PC-9 (cell line): ENCODE results near the gene LEUTX. TPM values are rescaled to one million over a fixed set of nuclear protein-coding genes. Genes with fewer than 3 reads are reported as not detected.

Source experiments
- Bru-seq: library from RNA; stranded (reverse); fragments of 400-500 nt; gene quantifications from one replicate; lab custom pipeline; 2021; lab: Mats Ljungman, UMichigan
- BruChase-seq, 2 experiments: library from RNA; stranded (reverse); fragments of 400-500 nt; gene quantifications; one replicate each; lab custom pipeline; 2021; lab: Mats Ljungman, UMichigan
- BruUV-seq: library from RNA; stranded (reverse); fragments of 400-500 nt; replicated peaks from 2 replicates; lab custom pipeline; 2021; lab: Mats Ljungman, UMichigan
- CTCF ChIA-PET: fragments of 300-600 bp; sonication (Branson Sonifier 250); formaldehyde crosslinking; loops from one replicate; lab custom pipeline; 2022; ENCODE audit warnings: antibody characterized with exemption; lab: Charles Lee
- POLR2A ChIA-PET: fragments of 300-600 bp; sonication (Branson Sonifier 250); formaldehyde crosslinking; loops from one replicate; lab custom pipeline; 2022; ENCODE audit warnings: antibody characterized with exemption; ENCODE audit not compliant: unreplicated experiment; lab: Charles Lee
- DNase-seq, 2 experiments: peaks; one replicate each; pipeline versions ENCODE4 v3.0.0 to v3.0.0-alpha.2; 2015 to 2022; ENCODE audit warnings: mixed read lengths in 1 of 2
- H2AFZ ChIP-seq: fragments of 200-600 bp; sonication (generic); 2 replicates; pipeline ENCODE4 v1.8.1; 2017; ENCODE audit warnings: antibody characterized with exemption
- H3F3A ChIP-seq: fragments of 200-600 bp; sonication (generic); 2 replicates; pipeline ENCODE4 v1.8.1; 2017; ENCODE audit warnings: antibody characterized with exemption, mild to moderate bottlenecking, low read depth; ENCODE audit not compliant: insufficient read depth
- H3K27ac ChIP-seq: fragments of 200-600 bp; sonication (generic); 2 replicates; pipeline ENCODE4 v1.6.1; 2016; ENCODE audit warnings: mixed run types
- H3K27me3 ChIP-seq: fragments of 200-600 bp; sonication (generic); 2 replicates; pipeline ENCODE4 v1.6.1; 2016; ENCODE audit warnings: low read depth, mixed run types; ENCODE audit not compliant: insufficient read depth
- H3K36me3 ChIP-seq: fragments of 200-600 bp; sonication (generic); 2 replicates; pipeline ENCODE4 v1.6.1; 2016; ENCODE audit warnings: low read depth, mixed run types
- H3K4me1 ChIP-seq: fragments of 200-600 bp; sonication (generic); replicated peaks from 2 replicates; pipeline ENCODE4 v1.6.1; 2016; ENCODE audit warnings: mixed run types; ENCODE audit not compliant: insufficient read depth
- H3K4me2 ChIP-seq: fragments of 200-600 bp; sonication (generic); 2 replicates; pipeline ENCODE4 v1.6.1; 2017; ENCODE audit warnings: mixed run types
- H3K4me3 ChIP-seq: fragments of 200-600 bp; sonication (generic); 2 replicates; pipeline ENCODE4 v1.6.1; 2016; ENCODE audit warnings: mixed run types
- H3K79me2 ChIP-seq: fragments of 200-600 bp; sonication (generic); 2 replicates; pipeline ENCODE4 v1.6.1; 2017; ENCODE audit warnings: low read depth, mixed run types
- H3K9me2 ChIP-seq: fragments of 200-600 bp; sonication (generic); 2 replicates; pipeline ENCODE4 v1.8.1; 2017; ENCODE audit warnings: mild to moderate bottlenecking; ENCODE audit not compliant: insufficient read depth
- H3K9me3 ChIP-seq: fragments of 200-600 bp; sonication (generic); 2 replicates; pipeline ENCODE4 v1.8.1; 2016; ENCODE audit warnings: low read depth; ENCODE audit not compliant: insufficient read depth
- H4K20me1 ChIP-seq: fragments of 200-600 bp; sonication (generic); 2 replicates; pipeline ENCODE4 v1.8.1; 2017; ENCODE audit not compliant: insufficient read depth
- CTCF ChIP-seq: fragments of 200-600 bp; sonication (generic); conservative IDR thresholded peaks from 2 replicates; pipeline ENCODE4 v1.6.1; 2017; ENCODE audit warnings: mixed run types, antibody characterized with exemption, mild to moderate bottlenecking, moderate library complexity
- EZH2 ChIP-seq: fragments of 200-600 bp; sonication (generic); IDR thresholded peaks from 2 replicates; pipeline ENCODE4 v1.8.0; 2017; ENCODE audit warnings: antibody characterized with exemption, low read depth
- intact Hi-C: fragments of 100-400 bp; cut with micrococcal nuclease; formaldehyde crosslinking; loops from one replicate; pipeline ENCODE4 v1.10.0; 2022; ENCODE audit not compliant: unreplicated experiment
- long read RNA-seq: library from polyadenylated mRNA; stranded (forward); transcript quantifications from one replicate; pipeline ENCODE4 v2.0.0, GENCODE V29; 2022
- total RNA-seq: library from RNA; stranded (reverse); gene quantifications from 2 replicates; pipeline ENCODE4 v1.2.3, GENCODE V29; 2021

Gene LEUTX
- not detected in 2 replicates for total RNA-seq
- Bru-seq, nascent RNA, result not detected
- not detected for BruChase-seq, experiment 1, labeled RNA remaining after a 2-hour chase
- not detected for BruChase-seq, experiment 2, labeled RNA remaining after a 6-hour chase
- long read RNA-seq, result 0 reads

GRCh38 chr19:39778763-39779162 is at the start of gene LEUTX:
TSS of gene LEUTX (plus strand) at chr19:39778854. CDS start at chr19:39778921, 67 bp downstream.
- intact Hi-C loops, result no loop called here
- DNase-seq, result no peak
- Histone ChIP-seq H3F3A (no peaks in the 10 kb centered on the region), H3K4me1 (no peaks in the 10 kb centered on the region), H3K4me2 (no peak within 1 kb of the TSS), H3K9me2 (no peaks in the 10 kb centered on the region), H3K27me3 (peaks cover 79% of the 10 kb centered on the region), H2AFZ (no peak within 1 kb of the TSS), H4K20me1 (no peaks in the 10 kb centered on the region), H3K9me3 (no peaks in the 10 kb centered on the region), H3K79me2 (no peaks in the 10 kb centered on the region), H3K27ac (no peak within 1 kb of the TSS), H3K4me3 (no peak within 1 kb of the TSS), H3K36me3 (no peaks in the 10 kb centered on the region)
- ChIA-PET CTCF (no interaction called here), POLR2A (no interaction called here)
- TF ChIP-seq EZH2, result no peak
- TF ChIP-seq CTCF, result no peak
- BruUV-seq, result no TSS peak

- DNase-seq, result no peak
- ChIA-PET CTCF (no interaction called here), POLR2A (no interaction called here)
- Histone ChIP-seq H3K79me2 (no peaks in the 10 kb centered on the region), H3K9me2 (no peaks in the 10 kb centered on the region), H3K4me3 (no peak overlapping the region), H3K9me3 (no peaks in the 10 kb centered on the region), H4K20me1 (no peaks in the 10 kb centered on the region), H3K4me2 (no peak overlapping the region), H3F3A (no peaks in the 10 kb centered on the region), H3K27ac (no peak overlapping the region), H3K36me3 (no peaks in the 10 kb centered on the region), H3K4me1 (no peaks in the 10 kb centered on the region), H3K27me3 (peaks cover 60% of the 10 kb centered on the region), H2AFZ (no peak overlapping the region)
- BruUV-seq, result no TSS peak
- TF ChIP-seq CTCF, result no peak
- TF ChIP-seq EZH2, result no peak
- intact Hi-C loops, result no loop called here
Observed at GRCh38 chr19:39729594-39729993, 49.1 kb upstream of the LEUTX start.

GRCh38 chr19:39731685-39732084 is 47.0 kb upstream of the LEUTX start:
- Histone ChIP-seq H3K9me3 (no peaks in the 10 kb centered on the region), H3K4me1 (no peaks in the 10 kb centered on the region), H3K4me3 (no peak overlapping the region), H3K9me2 (no peaks in the 10 kb centered on the region), H3K27ac (no peak overlapping the region), H3K79me2 (no peaks in the 10 kb centered on the region), H3F3A (no peaks in the 10 kb centered on the region), H3K27me3 (peaks cover 70% of the 10 kb centered on the region), H2AFZ (no peak overlapping the region), H3K36me3 (no peaks in the 10 kb centered on the region), H3K4me2 (no peak overlapping the region), H4K20me1 (no peaks in the 10 kb centered on the region)
- ChIA-PET POLR2A (no interaction called here), CTCF (no interaction called here)
- TF ChIP-seq EZH2, result no peak
- TF ChIP-seq CTCF, result no peak
- no TSS peak for BruUV-seq
- no peak for DNase-seq
- intact Hi-C loops, result no loop called here
